ENCODE measurements around the gene LAX1. TPM values are rescaled to one million over a fixed set of nuclear protein-coding genes. Genes with fewer than 3 reads are reported as not detected.

Gene LAX1
- total RNA-seq: not detected in 2 replicates

GRCh38 chr1:203765029-203765837, at the start of gene LAX1:
LAX1 (plus strand) TSS chr1:203765183; CDS start chr1:203765566, 383 bp downstream.

GRCh38 chr1:203795441-203796235, 30.7 kb downstream of the LAX1 start, which contains the start of the genes ZBED6 and ZC3H11A:
ZBED6 (plus strand) TSS chr1:203795623; CDS start chr1:203797523, 1,900 bp downstream.
ZC3H11A (plus strand) TSS chr1:203795623; CDS start chr1:203817071, 21,448 bp downstream.

Other genes with a start within 250 kb of the LAX1 start
- 112 and 118 TPM in 2 replicates for gene ATP2B4, start 138.4 kb upstream of the LAX1 start, total RNA-seq
- gene ZBED6, start 30.4 kb downstream of the LAX1 start, total RNA-seq: 13.5 and 18.7 TPM in 2 replicates
- gene ZC3H11A, start 30.4 kb downstream of the LAX1 start, total RNA-seq: 61.1 and 62.3 TPM in 2 replicates
- gene SNRPE, start 96.4 kb downstream of the LAX1 start, total RNA-seq: 30.5 and 52.9 TPM in 2 replicates